HEK293 (cell line): ENCODE data around the gene HOOK1.

Experiments used
- YY1 ChIP-seq: fragments of 450-650 bp; formaldehyde crosslinking; IDR thresholded peaks from 2 replicates; pipeline ENCODE4 v1.5.1; 2018; ENCODE audit warnings: missing biosample characterization, missing genetic modification characterization
- ZIC2 ChIP-seq: fragments of 450-650 bp; formaldehyde crosslinking; IDR thresholded peaks from 2 replicates; pipeline ENCODE4 v1.5.1; 2016; ENCODE audit warnings: missing biosample characterization, missing genetic modification characterization
- ZNF19 ChIP-seq: fragments of 450-650 bp; formaldehyde crosslinking; IDR thresholded peaks from 2 replicates; pipeline ENCODE4; 2016; ENCODE audit warnings: missing biosample characterization, missing genetic modification characterization, low read depth
- ZNF623 ChIP-seq: fragments of 450-650 bp; formaldehyde crosslinking; IDR thresholded peaks from 2 replicates; pipeline ENCODE4 v1.5.1; 2016; ENCODE audit warnings: missing biosample characterization, missing genetic modification characterization
- ZNF843 ChIP-seq: fragments of 450-650 bp; formaldehyde crosslinking; IDR thresholded peaks from 2 replicates; pipeline ENCODE4 v1.5.1; 2016; ENCODE audit warnings: missing biosample characterization, missing genetic modification characterization
- TF ChIP-seq, protein P1 (sequence below): fragments of 450-650 bp; formaldehyde crosslinking; IDR thresholded peaks from 2 replicates; pipeline ENCODE4 v1.5.1; 2016; ENCODE audit warnings: missing biosample characterization, missing genetic modification characterization
- TF ChIP-seq, protein P2 (sequence below): fragments of 450-650 bp; formaldehyde crosslinking; IDR thresholded peaks from 2 replicates; pipeline ENCODE4 v1.5.1; 2017; ENCODE audit warnings: missing biosample characterization, mild to moderate bottlenecking, missing genetic modification characterization, moderate library complexity
- TF ChIP-seq, protein P3 (sequence below): fragments of 450-650 bp; IDR thresholded peaks from 2 replicates; pipeline ENCODE4 v1.5.1; 2018; ENCODE audit warnings: missing biosample characterization, mild to moderate bottlenecking, missing genetic modification characterization

DNA sequence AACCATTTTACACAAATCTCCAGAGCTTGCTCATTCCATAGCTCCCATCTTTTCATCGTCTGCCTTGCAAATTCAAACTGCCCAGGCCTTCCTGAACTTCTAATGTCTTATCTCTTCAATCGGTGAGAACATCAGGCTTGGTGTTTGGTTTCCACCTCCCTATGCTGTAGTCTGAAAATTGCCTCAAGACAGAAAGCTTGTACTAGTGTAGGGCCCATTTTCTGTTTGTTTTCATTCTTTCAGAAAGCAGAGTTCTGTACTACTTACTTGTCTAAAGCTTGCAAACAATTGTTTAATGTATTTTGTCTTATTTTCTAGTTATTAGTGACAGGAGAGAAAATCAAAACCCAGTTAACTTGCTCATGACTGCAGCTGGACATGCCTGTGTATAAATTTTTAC lies 16.8 kb downstream of the HOOK1 start:
- TF ChIP-seq, protein P1, sequence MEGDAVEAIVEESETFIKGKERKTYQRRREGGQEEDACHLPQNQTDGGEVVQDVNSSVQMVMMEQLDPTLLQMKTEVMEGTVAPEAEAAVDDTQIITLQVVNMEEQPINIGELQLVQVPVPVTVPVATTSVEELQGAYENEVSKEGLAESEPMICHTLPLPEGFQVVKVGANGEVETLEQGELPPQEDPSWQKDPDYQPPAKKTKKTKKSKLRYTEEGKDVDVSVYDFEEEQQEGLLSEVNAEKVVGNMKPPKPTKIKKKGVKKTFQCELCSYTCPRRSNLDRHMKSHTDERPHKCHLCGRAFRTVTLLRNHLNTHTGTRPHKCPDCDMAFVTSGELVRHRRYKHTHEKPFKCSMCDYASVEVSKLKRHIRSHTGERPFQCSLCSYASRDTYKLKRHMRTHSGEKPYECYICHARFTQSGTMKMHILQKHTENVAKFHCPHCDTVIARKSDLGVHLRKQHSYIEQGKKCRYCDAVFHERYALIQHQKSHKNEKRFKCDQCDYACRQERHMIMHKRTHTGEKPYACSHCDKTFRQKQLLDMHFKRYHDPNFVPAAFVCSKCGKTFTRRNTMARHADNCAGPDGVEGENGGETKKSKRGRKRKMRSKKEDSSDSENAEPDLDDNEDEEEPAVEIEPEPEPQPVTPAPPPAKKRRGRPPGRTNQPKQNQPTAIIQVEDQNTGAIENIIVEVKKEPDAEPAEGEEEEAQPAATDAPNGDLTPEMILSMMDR = no peak
- TF ChIP-seq ZNF19 (tag by site-specific recombination) = no peak
- no peak for TF ChIP-seq ZNF843 (tag by site-specific recombination)
- TF ChIP-seq YY1 (tag by site-specific recombination) = no peak
- TF ChIP-seq, protein P2, sequence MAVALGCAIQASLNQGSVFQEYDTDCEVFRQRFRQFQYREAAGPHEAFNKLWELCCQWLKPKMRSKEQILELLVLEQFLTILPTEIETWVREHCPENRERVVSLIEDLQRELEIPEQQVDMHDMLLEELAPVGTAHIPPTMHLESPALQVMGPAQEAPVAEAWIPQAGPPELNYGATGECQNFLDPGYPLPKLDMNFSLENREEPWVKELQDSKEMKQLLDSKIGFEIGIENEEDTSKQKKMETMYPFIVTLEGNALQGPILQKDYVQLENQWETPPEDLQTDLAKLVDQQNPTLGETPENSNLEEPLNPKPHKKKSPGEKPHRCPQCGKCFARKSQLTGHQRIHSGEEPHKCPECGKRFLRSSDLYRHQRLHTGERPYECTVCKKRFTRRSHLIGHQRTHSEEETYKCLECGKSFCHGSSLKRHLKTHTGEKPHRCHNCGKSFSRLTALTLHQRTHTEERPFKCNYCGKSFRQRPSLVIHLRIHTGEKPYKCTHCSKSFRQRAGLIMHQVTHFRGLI (tag by site-specific recombination) = no peak
- TF ChIP-seq, protein P3, sequence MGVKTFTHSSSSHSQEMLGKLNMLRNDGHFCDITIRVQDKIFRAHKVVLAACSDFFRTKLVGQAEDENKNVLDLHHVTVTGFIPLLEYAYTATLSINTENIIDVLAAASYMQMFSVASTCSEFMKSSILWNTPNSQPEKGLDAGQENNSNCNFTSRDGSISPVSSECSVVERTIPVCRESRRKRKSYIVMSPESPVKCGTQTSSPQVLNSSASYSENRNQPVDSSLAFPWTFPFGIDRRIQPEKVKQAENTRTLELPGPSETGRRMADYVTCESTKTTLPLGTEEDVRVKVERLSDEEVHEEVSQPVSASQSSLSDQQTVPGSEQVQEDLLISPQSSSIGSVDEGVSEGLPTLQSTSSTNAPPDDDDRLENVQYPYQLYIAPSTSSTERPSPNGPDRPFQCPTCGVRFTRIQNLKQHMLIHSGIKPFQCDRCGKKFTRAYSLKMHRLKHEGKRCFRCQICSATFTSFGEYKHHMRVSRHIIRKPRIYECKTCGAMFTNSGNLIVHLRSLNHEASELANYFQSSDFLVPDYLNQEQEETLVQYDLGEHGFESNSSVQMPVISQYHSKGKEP (tag by site-specific recombination) = no peak
- TF ChIP-seq ZNF623 (tag by site-specific recombination) = no peak
- no peak for TF ChIP-seq ZIC2 (tag by site-specific recombination)
